ENCODE results near the gene UCP2. TPM values are rescaled to one million over a fixed set of nuclear protein-coding genes. Genes with fewer than 3 reads are reported as not detected.

The UCP2 gene
- total RNA-seq, 1 experiment from 2014 or later: 0.45 TPM

DNA sequence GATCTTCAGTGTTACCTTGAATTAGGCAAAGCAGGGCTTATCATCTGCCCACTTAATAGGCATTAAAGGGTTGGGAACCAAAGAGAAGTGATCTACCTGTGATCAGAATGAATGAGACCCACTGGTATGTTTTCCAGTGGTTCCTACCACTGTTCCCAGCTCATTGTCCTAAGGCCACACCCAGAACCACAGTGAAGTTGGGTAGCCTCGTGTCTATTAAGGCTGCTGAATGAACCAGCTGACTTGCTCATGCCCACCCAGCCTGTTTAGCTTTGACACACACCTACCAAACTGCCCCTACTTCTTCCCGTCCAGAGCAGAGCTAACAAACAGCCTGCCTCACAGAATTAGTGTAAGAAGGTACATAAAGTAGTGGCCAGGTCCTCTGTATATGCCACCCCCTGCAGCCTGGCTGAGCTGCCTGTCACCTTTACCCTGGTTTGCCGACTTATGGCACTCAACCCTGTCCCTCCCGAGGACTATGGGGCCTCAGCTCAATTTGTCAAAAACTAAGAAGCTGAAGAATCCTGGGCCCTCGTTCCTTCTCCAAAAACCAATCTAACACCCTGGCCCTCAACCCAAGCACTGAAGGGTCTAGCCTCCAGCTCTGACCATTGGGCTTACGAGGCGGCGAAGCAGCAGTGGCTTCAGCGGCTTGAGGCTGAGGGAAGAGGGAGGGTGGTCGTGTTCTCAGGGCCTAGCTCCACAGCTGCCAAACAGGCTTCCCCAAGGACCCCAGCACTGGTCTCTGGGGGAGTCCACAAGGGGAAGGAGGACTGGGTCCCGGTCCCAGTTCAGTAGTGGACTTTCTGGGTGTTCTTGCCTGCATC, 9.8 kb downstream of the UCP2 start:
- DNase-seq (ENCODE audit: extremely low read depth, low read depth): no peak

DNA sequence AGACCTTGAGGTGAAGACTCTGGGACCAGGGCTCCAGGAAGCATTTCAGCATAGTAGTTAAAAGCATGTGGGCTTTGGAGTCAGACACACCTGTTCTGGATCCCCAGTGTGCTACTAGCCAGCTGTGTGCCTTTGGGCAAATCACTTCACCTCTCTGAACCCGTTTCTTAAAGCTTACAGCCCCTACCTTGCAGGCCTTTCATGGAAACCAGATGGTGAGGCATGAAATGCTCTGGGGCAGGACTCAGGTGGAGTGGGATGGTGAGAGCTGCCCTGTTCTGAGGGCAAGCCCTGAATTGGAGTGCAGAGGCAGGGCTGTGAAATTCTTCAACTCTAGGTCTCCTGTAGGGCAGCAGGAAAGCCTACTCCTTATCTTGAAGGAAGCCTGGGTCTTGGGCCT, 10.5 kb downstream of the UCP2 start:
- no peak for DNase-seq (ENCODE audit: extremely low read depth, low read depth)

DNA sequence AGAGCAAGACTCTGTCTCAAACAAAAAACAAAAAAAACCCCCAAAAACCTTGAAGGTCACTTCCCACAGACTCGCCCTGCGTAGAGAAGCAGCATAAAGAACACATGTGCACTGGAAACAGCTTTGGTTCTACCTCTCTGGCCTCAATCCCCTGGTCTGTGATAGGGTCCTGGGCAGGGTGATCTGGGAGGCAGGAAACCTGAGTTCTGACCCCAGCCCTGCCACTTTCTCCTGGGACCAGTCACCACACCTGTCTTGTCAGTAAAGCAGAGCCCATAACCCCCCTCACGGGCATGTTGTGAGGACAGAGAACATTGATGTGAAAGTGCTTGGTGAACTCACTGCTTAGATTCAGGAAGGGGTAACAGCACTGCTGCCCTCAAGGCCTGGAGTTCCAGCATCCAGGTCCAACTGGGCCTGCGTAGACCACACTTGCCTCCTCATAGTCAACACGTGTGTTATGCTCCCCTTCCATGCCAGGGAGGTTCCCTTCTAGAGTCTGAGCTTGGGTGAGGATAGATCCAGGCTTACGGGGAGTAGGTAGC, 11.4 kb downstream of the UCP2 start:
- no peak for DNase-seq (ENCODE audit: extremely low read depth, low read depth)

DNA sequence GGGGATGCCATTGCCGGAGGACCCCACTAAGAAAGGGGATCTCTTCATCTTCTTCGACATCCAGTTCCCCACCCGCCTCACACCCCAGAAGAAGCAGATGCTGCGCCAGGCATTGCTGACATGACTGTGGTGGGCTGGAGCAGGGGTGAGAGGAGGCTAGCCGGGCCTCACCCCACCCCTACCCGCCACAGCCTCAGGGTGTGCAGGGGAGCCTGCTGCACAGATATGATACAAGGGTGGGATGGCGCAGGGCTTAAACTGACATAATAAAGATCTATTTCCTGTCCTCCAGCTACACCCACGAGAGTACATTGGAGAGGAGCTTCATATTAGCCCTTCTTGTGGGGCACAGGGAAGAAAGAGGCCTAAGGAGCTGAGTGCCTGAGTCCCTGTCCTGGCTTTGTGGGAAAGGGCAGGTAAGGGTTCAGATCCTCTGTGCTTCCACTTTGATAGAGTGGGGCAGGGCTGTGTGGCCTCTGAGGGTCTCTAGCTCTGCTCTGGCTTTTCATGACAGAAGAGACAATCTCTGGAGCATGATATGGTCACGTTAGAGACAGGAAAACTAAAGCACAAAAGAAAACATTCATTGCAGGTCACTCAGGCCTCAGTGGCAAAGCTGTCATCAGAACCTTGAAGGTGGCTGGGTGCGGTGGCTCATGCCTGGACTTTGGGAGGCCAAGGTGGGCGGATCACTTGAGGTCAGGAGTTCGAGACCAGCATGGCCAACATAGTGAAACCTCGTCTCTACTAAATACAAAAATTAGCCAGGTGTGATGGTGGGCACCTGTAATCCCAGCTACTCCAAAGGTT, 12.4 kb downstream of the UCP2 start:
- DNase-seq (ENCODE audit: extremely low read depth, low read depth): no peak

DNA sequence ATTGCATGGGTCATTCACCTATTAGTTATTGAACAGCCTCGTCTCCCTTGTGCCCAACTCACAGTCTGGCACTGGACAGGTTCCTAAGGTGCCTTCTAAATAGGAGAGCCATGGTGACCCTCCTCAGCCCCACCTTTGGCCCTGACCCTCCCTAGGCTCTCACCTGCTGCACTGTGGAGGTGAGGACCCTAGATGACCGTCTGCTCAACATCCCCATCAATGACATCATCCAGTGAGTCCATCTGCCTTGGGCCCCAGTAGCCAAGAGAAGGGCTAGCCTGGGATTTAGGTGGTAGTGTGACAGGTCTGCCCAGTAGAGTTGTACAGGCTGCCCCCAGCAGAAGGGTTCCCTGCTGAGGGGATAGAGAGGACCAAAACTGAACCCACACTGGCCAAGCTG, 13.6 kb downstream of the UCP2 start:
- DNase-seq (ENCODE audit: extremely low read depth, low read depth): no peak

DNA sequence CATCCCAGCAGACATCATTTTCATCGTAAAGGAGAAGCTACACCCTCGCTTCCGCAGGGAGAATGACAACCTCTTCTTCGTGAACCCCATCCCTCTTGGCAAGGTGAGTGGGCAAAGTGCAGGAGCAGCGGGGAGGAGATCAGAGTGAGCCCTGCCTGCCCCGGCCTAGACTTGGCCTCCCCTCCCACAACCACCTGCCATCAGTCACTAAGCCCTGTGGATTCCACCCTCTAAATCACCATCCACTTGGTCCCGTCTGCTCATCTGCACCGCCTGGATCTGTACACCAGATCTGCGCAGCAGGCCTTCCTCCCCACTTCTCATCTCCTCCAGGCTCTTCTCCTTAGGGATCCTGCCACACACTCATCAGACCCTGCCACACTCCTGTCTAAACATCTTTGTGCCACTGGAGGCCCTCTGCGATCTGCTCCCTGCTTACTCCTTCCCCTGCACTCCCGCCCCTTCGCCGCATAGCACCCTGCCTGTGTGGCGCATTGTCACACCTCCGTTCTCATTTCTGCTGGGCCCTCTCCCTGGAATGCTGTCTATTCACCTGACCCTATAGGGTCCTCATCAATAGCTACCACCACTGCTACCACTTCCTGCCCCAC, 14.2 kb downstream of the UCP2 start:
- DNase-seq (ENCODE audit: extremely low read depth, low read depth): no peak

DNA sequence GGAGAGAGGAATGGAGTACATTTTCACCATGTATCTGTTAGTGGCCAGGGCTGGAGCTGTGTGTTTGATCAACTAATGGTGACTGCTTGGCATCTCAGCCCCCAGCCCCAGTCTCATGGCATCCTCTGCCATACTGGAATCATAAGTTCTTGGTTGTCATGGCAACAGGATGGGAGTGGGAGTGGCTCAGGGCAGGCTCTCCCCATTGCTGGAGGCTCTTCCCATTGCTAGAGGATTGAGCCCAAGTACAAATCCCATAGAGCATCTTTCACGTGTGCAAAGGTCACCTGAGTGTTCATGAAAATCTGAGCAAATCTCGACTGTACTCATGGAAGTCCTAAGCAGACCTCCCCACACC, 16.9 kb downstream of the UCP2 start:
- no peak for DNase-seq (ENCODE audit: extremely low read depth, low read depth)

DNA sequence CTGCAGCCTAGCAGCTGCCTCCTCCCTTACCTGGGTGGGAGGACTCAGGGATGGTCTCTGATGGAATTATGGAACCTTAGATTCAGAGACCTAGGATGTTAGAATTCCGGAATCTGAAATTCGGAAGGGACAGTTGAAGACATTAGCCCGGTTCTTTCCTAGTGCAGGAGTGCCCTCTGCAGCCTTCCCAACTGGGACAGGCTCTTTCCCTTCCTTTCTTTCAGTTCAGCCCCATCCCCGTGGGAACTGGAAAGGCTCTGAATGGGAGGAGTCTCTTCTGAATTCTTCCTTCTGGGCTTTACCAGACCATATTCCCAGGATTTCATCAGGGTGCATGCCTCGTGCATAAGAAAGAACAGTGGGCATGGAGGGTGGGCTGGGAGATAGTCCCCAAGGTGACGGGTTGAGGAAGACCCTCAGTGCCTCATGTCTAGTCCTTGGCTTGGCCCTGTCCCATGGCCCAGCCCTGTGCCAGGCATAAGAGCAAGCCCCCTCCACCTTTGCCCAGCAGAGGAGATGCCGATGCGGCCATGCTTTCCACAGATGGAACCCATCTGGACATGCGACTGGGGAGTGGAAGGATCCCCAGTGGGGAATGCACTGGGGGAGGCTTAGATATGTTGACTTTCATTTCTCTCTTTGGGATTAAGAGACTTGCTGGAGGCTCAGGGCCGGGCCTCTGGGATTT, 17.4 kb downstream of the UCP2 start:
- DNase-seq (ENCODE audit: extremely low read depth, low read depth): no peak

DNA sequence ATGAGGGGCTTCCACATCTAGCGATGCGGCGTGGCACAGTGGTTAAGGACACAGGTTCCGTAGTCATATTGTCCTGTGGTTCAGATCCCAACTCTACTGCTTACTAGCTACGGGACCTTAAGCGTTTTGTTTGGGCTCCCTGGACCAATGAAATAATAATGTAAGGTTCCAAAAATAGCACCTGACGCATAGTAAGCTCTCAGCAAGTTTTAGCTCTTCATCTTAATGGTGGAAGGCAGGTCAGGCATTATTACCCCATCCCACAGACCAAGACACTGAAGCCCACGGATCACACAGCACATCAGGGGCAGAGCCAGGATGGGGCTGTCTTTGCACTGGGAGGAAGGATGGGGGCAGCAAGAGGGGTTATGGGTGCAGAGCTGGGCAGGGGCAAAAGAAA, 18.8 kb downstream of the UCP2 start:
- DNase-seq (ENCODE audit: extremely low read depth, low read depth): no peak

DNA sequence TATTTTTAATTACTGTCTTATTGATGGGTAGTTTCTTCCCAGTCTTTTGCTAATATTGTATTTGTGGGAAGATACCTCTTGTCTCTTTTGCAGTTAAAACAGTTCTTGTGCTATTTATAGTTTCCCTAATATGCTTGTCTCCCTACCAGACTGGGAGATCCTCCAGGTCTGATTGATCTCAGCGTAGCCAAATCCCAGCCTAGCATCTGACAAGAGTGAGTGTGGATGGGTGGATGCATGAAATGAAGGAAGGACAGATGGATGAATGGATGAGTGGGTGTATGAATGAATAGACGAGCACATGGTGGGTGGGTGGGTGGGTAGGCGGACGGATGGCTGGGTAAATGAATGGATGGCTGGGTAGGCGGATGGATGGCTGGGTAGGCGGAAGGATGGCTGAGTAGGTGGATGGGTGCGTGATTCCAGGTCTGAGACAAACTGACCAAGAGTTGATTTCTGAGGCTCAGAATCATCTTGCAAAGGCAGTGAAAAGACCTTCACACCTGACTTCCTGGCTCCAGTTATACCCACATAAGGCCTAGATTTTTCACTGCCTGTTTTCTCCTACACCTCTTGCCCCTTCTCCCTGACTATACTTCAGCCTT, 20.4 kb downstream of the UCP2 start:
- no peak for DNase-seq (ENCODE audit: extremely low read depth, low read depth)

DNA sequence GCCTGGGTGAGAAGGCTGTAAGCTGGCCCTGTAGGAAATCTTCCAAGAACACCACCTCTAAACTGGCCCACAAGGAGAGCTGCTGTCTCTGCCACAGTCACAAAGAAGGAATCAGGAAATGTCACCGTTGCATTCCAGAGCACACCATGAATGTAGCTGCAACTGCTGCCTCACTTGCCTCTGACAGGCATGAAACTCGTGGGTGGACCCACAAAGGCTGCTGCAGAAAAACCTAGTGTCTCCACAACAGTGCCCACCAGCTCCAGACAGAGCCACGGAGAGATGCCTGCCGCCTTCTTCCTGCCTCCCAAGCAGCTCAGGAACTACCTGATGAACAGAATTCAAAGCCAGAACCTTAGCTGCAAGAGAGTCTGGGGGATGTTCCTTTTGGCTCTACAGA, 21.3 kb downstream of the UCP2 start:
- no peak for DNase-seq (ENCODE audit: extremely low read depth, low read depth)

DNA sequence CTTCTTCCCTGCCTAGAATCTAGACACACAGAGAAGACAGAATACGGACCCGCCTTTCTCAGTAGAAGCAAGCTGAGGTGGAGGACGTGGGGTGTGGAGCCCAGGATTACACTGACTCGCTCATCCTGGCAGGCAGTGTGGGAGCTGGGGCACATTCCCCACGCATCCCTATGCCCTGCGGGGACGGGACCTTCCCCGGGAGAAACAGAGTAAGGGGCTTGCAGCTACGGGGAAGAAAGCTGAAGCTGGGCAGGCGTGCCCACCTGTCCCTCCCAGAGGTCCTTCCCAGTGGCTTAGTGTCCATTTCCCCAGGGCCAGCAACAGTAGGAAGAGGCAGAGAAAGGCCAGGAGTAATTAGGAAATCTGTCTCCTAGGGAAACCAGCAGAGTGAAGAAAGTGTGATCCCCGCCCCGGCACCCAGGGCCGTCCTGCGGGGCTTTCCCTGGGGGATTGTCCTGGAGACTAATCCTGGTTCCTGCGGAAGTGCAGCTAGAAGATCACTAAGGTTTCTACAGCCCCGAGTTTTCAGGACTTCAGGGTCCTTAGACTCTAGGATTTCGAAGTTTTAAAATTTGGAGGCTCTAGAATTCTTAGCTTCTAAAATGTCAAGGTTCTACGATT, 24.0 kb downstream of the UCP2 start:
- no peak for DNase-seq (ENCODE audit: extremely low read depth, low read depth)

DNA sequence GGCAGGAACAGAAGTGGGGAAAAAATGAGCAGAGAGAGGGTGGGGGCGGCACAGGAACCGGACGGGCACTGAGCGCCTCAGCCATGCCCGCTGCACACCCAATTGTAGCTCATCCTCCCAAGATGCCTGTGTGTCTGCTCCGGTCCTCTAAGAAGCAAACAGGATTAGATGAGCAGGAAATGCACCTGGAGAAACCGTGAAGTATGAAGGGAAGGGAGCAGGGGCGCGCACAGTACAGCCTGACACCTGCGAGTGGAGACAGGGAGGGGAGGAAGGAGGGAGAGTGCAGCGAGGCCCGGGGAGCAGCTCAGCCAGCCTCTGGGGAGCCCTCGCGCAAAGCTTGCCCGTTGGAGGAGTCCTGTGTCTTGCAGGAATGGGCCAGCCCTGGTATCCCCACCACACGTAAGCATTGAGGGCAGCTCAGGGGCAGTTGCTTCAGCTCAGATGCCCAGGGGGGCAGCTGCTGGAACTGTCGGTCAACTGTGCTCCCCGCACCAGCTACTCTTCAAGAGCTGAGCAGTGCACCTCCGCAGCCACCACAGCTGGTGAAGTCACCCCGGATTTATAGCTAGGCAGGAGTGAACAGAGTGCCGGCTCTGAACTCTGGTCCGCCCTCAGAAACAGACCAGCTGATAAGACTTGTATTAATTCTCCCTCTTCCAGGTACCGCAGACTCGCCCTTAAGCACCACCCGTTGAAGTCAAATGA, 24.8 kb downstream of the UCP2 start:
- DNase-seq (ENCODE audit: extremely low read depth, low read depth): no peak

DNA sequence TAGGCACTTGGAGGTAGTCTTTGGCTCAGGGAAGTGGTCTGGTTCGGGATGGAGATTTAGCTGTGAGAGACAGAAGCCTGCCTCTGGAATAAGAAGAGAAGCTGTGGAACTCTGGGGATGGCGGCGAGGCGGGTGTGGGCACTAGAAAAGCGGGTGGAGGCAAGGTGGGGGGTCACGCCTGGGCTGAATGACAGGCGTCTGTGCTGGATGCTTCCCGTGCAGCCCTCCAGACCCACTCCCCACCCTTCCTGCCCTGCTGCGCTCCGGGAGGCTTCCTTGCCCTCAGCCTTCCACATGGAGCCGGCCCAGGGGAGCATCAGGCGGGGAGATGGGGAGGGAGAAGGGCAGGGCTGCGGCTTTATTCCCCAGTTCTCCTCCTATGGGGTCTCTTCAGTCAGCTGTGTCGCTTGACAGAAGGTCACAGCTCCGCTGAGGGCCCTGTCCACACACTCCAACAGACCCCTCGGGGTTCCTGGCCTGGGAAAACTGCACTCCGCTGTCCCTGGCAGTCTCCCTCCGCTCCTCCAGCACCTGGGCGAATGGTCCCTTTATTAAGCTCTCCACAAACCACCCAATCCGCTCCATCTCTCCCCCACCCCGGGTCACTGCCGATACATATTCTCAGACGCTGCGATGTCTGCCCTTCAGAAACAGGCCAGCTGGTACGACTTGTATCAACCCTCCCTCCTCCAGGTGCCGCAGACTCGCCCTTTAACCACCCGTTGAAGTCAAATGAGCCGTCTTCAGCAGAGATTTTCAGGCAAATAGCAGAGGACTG, 25.6 kb downstream of the UCP2 start:
- no peak for DNase-seq (ENCODE audit: extremely low read depth, low read depth)

DNA sequence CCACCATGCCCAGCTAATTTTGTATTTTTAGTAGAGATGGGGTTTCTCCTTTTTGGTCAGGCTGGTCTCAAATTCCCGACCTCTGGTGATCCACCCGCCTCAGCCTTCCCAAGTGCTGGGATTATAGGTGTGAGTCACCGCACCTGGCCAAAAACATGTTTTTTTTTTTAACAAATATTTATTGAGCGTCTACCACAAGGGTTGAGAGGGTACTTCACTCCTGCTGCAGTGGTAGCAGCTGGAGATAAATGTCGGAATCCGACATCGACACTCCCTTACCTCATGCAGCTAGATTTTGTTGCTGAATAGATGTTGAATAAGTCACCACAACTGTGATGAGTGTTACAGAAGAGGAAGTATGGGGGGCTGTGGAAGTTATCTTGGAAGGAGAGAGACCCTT, 30.8 kb downstream of the UCP2 start:
- no peak for DNase-seq (ENCODE audit: extremely low read depth, low read depth)

DNA sequence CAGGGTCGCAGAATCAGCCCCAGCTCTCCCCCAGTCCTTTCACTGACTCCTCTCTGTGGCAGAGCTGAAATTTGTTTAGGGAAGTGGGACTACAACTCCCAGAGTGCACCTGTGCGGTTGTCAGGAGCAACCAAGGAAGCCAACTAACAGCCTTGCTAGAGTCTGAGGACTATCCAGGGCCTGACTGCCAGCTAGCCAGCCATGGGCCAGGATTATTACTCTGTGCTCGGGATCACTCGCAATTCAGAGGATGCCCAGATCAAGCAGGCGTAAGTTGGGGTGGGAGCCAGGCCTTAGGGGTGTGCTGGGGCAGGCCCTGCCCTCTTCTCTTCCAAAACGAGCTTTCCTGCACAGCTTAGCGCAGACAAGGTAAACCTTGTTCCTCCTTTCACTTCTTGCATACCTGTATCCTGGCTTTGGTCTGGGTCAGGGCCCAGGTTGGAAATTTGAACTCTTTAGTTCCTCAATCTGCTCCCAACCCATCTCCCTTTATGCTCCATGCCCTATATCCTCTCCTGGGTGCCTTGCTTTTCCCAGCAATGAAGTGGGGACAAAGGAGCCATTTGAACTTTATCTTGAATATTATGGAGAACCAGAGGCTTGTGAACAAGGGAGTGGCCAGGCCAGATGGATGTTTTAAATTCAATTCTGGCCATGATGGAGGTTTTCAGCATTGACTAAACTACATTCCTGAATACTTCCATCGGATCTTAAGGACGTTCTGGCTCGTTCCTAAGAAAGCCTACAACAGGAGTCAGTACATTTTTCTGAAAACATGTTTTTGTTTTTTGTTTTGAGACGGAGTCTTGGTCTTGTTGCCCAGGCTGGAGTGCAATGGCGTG, 31.6 kb downstream of the UCP2 start, which contains the start of gene DNAJB13:
Gene DNAJB13, plus strand, starts transcription at position 158 of the 842 bp plus-strand sequence. Its CDS starts 44 bp downstream, at position 202.
- DNase-seq (ENCODE audit: extremely low read depth, low read depth): no peak

DNA sequence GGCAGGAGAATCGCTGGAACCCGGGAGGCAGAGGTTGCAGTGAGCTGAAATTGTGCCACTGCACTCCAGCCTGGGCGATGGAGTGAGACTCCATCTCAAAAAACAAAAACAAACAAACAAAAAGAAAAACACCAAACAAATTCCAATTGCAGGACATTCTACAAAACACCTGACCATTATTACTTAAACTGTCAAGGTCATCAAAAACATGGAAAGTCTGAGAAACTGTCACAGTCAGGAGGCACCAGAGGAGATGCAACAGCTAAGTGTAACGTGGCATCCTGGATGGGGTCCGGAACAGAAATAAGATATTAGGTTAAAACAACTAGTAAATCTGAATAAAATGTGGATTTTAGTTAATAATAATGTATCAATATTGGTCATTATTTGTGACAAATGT, 32.7 kb downstream of the UCP2 start:
- no peak for DNase-seq (ENCODE audit: extremely low read depth, low read depth)

DNA sequence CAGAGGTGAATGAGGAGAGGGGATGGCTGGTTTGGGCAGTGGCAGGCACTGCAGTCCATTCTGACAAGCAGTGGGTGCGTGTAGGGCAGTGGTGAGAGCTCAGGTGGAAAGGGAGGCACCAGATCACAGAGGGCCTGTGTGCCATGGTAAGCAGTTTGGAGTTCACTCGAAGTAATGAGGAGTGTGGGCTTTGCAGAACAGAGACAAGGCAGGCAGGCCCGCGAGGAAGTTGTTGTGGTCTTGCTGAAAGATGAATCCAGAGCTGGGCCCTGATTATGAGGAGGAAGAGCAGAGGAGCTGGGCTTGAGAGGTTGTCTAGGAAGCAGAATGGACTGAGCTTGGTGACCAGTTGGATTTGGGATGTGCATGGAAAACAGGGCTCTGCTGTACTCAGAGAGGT, 33.4 kb downstream of the UCP2 start:
- no peak for DNase-seq (ENCODE audit: extremely low read depth, low read depth)
